HG03354 (cell line): ENCODE results near the gene HIPK4.
"Not testable (repeated sequence)": the region's sequence is repeated elsewhere in the genome, so short reads cannot be mapped to it uniquely, and the experiment has no call there.

Experiments
- ATAC-seq: cut with Tn5 transposase; IDR thresholded peaks from one replicate; pipeline ENCODE4 v1.9.1; 2021; ENCODE audit warnings: mild to moderate bottlenecking; ENCODE audit not compliant: unreplicated experiment, poor library complexity, severe bottlenecking

Gene HIPK4

GRCh38 chr19:40390084-40390742 is at the start of gene HIPK4:
HIPK4 (minus strand) TSS chr19:40390181; CDS start chr19:40389902, 279 bp downstream.
- ATAC-seq = no peak

GRCh38 chr19:40438284-40438683 is 48.3 kb upstream of the HIPK4 start:
- ATAC-seq = no peak

- peak; percentile 59 for ATAC-seq
Measured at GRCh38 chr19:40433391-40434216, 43.6 kb upstream of the HIPK4 start.

GRCh38 chr19:40432760-40433159 is 42.8 kb upstream of the HIPK4 start:
- not testable (repeated sequence) for ATAC-seq

GRCh38 chr19:40431698-40432097 is 41.7 kb upstream of the HIPK4 start:
- ATAC-seq = no peak

GRCh38 chr19:40430242-40430641 is 40.3 kb upstream of the HIPK4 start:
- not testable (repeated sequence) for ATAC-seq

- ATAC-seq = not testable (repeated sequence)
Measured at GRCh38 chr19:40428197-40428596, 38.2 kb upstream of the HIPK4 start.

- ATAC-seq = peak; percentile 84
Measured at GRCh38 chr19:40425450-40426287, 35.7 kb upstream of the HIPK4 start, which contains the start of gene SERTAD1. SERTAD1 (minus strand) TSS chr19:40425992; CDS start chr19:40423546, 2,446 bp downstream.

GRCh38 chr19:40424637-40425449 is 34.9 kb upstream of the HIPK4 start:
- ATAC-seq = no peak

- no peak for ATAC-seq
Measured at GRCh38 chr19:40423938-40424337, 34.0 kb upstream of the HIPK4 start.

- no peak for ATAC-seq
Measured at GRCh38 chr19:40422748-40423566, 33.0 kb upstream of the HIPK4 start.

- ATAC-seq = no peak
Measured at GRCh38 chr19:40421993-40422747, 32.2 kb upstream of the HIPK4 start.

- ATAC-seq = peak; percentile 46
Measured at GRCh38 chr19:40420766-40421765, 31.1 kb upstream of the HIPK4 start.

- ATAC-seq = no peak
Measured at GRCh38 chr19:40420451-40420765, 30.4 kb upstream of the HIPK4 start.

- ATAC-seq = no peak
Measured at GRCh38 chr19:40419780-40420179, 29.8 kb upstream of the HIPK4 start.

- no peak for ATAC-seq
Measured at GRCh38 chr19:40419066-40419612, 29.2 kb upstream of the HIPK4 start.

GRCh38 chr19:40418040-40418439 is 28.1 kb upstream of the HIPK4 start:
- ATAC-seq = no peak
